Activated CD4-positive, alpha-beta T cell treated with anti-CD3 and anti-CD28 coated beads, Interleukin-2, Interleukin-6, amounts not matched to agents 100 ng/mL and 50 ng/mL, durations not matched to agents 16 hours and 8 hours (primary cell): ENCODE data around the gene PRDX2.

ENCODE experiments used
- DNase-seq: peaks from one replicate; pipeline ENCODE4 v3.0.0-alpha.2; 2020

The PRDX2 gene

DNA sequence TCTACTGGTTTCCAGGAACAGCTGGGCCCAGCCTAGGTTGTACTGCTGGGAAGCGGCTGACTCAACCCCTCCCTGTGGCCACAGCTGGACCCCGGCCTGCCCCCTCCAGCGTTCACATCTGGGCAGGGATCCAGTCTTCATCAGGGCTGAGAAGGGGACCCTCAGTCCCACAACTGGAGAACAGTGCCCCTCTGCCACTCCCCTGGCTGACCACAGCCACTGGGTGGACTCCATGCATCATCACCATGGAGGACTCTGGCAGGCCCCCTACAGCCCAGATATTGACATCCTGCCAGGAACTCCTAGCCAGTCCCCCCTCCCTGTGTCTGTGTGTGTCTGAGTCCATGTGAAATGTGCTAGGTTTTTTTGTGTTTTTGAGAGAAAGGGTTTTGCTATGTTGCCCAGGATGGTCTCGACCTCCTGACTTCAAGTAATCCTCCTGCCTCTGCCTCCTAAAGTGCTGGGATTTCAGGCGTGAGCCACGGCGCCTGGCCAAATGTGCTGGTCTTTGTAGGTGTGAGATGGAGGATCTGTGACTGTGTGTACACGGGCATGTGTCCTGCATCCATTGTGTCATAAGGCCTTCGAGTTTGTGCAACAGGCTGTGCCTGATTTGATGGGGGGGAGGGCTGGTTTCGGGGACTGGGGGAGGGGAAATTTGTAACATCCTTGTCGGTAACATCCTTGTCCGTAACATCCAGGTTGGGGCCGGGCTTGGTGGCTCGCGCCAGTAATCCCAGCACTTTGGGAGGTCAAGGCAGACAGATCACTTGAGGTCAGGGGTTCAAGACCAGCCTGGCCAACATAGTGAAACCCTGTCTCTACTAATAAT is 22.2 kb downstream of the PRDX2 start:
- DNase-seq: peak; percentile 31

DNA sequence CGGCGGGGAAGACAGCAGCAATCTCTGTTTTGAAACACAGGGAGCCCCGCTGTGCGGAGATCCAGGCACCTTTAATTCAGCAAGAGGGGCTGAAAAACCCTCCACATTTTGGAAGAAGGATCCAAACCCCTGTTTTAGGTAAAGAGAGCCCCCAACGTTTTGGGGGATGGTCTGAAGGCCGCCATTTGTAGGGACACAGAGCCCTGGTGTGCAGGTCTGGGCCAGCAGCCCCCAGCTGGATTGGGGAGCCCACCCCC is 22.8 kb downstream of the PRDX2 start:
- no peak for DNase-seq

DNA sequence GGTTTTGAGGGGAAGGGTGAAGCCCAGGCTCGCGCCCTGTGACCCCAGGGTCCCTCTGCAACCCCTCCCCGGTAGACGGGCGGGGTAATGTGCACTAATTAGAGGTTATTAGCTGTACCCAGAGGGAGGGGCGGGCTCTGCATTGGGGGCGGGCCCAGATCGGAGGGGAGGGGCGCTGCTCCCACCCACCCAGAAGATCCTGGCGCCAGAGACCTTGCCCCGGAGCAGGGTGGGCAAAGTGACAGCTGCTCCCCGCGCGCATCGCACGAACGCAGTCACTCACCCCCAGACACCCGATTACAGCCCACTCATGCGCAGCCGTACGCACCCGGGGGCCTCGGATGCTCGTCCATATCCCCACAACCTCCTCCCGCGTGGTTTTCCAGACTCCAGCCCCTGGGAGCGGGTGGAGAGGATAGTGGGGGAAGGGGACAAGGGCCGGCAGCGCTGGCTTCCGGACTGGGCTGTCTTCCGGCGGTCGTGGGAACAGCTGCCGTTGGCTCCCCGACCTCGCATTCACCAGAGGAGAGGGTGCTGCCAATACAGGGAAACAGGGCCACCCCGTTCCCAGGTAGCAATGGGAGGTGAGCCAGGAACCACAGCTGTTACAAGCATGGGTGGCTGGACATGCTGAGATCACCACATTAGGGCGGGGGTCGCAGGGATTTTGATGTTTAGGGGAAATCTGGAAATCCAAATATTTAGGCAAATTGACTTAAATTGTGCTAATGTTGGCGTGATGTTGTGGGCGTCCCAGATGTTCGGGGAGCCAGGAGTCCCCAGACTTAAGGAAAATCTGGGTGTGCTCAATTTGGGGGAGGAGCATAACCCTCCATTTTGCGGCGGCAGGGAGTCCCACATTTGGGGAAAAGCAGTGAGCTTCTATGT is 23.3 kb downstream of the PRDX2 start:
- peak; percentile 72 for DNase-seq

DNA sequence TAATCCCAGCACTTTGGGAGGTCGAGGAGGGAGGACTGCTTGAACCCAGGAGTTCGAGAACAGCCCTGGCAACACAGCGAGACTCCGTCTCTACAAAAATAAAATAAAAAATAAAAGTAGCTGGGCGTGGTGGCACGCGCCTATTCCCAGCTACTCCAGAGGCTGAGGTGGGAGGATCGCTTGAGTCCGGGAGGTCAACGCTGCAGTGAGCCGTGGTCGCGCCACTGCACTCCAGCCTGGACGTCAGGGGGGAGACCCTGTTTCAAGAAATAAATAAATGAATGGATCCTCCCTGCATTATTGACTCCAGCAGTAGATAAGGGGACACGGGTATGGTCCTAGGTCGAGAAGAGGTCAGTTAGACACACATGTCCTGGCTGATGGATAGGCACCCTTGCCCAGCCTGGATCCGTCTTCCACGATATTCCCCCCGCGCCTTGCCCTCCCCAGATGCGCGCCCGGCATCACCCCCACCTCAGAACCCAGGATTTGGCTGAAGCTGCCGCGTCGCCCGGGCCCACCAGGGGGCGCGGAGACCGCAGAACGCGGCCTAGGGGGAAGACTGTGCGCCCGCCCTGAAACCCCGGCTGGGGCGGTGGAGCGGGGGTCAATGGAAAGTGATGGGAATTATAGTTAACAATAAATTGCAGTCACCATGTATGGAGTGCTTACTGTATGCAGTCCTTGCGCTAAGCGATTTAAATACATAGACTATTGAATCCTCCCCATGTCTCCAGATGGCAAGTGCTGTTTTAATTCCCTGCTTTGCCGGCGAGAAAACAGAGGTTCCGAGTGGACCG is 24.2 kb downstream of the PRDX2 start:
- peak; percentile 91 for DNase-seq

DNA sequence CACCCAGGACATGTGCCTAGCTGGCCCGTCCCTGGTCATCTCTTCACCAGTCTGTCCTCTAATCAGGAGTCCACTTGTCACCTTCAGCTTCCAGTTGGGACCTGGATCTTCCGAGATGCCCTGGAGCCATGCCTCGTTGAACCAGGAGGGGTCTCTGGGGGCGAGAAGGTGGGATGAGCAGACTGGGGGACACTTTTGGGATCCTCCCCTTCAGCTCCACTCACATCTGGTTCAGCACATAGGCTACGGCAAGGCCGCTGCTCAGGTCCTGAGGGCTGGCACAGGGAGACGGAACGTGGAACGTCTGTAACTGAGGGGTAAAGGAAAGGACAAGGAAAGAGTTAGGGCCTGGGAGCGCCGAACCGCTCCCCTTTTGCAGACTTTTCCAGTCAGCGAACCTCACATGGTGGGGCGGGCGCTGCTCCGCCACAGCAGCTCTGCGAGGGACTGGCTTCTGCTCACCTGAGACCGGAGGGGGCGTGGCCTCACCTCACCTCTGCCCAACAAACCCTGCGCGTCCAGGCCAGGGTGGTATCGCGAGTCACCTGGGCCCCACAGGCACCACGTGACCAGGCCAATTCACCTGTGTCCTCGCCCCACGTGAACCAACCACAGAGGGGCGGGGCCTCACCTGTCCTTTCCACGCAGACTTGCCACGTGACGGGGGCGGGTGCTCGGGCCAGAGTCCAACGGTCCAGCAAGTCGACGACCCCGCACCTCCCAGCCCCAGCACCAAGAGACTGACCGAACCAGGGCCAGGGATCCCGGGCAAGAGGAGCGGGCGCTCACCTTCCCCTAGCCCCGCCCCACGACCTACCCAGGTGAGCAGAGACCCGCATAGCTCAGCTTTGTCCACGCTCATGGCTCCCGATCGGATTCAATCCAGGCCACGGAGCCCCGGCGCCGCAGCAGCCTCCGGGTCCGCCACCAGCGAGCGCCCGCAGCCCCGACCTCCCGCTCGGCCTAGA is 26.7 kb downstream of the PRDX2 start, which contains the start of gene HOOK2:
HOOK2 (minus strand) TSS at position 965 of the 968 bp plus-strand sequence; CDS start at position 862, 103 bp downstream.
- DNase-seq: peak; percentile 14

DNA sequence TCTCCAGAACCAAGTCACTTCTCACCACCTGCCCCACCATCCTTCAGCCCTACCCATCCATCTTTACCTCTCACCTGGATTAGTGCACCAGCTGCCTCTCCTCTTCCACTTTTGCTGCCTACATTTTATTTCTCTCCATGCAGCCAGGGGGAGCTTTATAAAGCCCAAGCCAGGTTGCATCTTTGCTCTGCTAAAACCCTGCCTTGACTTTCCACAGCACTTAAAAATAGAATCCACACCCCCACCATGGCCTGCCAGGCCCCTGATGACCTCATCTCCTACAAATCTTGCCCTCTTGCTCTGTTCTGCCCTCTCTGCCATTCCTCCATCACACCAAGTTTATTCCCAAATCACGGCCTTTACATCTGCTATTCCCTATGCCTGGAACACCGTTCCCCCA is 28.0 kb downstream of the PRDX2 start:
- DNase-seq: no peak

DNA sequence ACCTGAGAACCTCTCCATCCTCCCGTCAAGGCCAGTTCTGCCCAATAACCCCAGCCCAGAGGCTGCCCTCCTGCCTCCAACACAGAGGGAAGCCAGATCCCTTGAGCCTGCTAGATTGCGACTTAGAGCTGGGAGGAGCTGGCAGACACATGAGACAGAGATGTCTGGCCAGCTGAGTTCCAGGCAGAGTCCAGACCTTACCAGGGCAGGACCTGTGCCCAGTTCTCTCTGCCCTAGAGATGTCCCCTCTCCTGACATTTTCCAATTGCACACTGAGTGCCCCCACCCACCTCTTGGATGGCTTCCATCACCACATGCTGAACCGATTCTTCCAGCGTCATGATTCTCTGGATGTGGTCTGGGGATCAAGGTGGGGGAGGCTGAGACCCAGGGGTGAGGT is 29.3 kb downstream of the PRDX2 start:
- no peak for DNase-seq

DNA sequence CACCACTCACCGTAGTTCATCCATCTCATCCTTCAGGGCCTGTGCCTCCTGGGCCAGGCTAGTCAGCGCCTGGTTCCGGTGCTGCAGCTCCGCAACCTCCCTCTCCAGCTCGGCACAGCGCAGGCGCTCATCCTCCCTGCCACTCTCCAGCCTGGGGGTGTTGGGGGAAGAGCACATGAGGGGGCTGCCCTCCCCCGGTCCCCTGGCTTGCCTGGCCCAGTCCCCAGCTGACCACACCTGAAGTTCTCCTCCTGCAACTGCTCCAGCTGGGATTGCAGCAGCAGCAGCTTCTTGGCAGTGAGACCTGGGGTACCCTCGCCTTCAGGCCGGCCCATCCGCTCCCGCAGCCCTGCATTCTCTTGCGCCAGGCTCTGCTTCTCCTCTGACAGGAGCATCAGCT is 30.7 kb downstream of the PRDX2 start:
- DNase-seq: no peak

DNA sequence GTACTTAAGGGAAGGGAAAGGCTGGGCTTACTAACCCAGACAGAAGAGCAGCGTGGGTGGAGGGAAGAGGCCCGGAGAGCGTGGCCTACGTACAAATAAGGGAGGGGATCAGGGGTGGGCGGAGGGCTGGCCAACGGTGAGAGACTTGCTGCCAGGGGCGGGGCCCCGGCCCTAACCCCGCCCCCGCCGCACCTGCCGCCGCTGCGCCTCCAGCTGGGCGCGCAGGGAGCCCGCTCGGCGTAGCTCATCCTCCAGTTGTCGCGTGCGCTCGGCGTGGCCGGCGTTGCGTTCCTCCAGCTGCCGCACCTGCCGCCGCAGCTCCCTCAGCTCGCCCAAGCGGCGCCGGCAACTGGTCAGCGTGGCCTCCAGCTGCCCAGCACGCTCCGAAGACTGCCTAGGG is 31.9 kb downstream of the PRDX2 start:
- peak; percentile 72 for DNase-seq

DNA sequence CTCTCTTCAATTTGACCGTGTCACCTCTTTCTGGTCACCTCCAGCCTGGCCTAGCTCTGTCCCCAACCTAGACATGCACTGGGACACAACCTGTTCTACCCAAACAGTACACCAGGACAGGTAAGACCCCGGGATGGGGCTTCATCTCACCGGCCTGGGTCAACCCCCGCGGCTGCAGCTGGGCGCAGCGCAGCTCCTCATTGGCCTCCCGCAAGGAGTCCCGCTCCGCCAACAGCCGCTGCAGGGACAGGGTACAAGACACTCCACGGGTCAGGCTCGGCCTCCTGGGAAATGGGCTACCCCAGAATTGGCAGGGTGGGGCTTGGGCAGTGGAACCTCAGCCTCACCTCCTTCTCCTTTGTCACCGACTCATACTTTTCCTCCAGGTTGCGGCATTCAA is 33.9 kb downstream of the PRDX2 start:
- no peak for DNase-seq

DNA sequence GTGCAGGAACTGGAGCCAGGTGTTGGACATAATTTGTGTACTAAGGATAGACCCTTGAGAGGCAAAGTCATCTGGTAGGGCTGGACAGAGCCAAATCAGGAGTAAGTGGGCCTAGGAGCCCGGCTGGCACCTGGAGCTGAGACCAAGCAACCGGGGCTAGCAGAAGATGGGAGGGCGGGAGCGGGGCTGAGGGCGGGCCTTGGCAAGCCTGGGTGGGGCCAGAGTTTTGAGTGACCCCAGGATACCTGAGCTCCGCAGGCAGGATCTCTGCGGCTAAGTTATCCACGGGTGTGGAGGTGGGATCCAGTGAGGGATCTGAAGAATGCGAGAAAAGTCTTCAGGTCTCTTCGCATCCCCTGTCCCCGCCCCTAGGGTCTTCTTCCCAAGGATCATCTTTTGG is 34.5 kb downstream of the PRDX2 start:
- DNase-seq: no peak

DNA sequence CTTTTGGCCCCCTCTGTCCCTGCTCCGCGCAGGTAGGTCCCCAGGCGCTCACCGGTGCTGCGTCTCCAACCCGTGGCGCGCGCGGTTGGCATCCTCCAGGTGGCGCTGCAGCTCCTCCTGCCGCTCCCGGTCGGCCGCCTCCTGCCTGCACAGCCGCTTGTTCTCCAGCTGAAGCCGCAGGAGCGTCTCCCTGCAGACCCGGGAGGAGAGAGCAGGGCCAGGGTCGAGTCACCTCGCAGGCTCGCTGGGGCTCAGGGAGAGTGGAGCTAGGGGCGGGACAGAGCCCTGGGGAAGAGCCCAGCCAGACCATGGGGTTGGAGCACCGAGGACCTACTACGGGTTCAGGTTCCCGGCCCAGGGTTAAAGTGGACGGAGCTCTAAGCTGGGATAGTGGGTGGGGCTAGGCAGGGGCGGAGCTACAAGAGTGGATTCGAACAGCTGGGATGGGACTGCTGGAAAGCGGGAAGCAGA is 35.5 kb downstream of the PRDX2 start:
- DNase-seq: peak; percentile 77

DNA sequence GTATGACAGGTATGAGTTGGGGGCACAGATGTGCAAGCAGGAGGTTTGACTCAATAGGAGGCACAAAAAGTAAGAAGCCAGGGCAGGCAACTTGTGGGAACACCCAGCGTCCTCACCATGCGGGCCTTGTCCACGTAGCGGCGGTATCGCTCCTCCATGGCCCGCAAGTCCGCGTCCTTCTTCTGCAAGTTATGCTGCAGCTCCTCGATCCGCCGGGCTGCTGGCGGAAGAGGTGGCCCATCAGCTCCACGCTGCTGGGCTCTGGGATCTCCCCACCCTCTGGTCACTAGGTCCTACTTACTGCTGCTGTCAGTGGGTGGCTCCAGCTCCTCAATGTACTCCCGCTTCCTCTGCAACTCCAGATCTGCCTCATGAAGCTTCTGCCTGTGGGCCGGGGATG is 36.9 kb downstream of the PRDX2 start:
- DNase-seq: no peak

DNA sequence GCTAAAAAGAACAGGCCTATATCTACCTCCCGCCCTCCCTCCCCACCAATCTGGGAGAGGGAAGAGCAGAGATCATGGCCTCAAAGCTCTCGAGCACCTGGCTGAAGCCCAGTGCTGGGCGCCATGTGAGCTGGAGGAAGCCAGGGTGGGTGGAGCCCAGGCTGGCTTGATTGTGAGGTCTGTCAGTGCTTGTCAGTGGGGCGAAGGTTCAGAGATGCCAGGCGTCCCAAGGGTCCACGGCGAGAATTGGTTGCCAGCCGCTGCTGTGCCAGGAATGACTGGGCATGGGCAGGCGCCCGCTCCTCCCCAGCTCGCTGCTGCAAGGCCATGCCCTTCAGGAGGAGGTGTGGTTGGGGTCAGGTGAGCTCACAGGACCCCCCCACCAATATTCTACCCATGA is 38.5 kb downstream of the PRDX2 start:
- DNase-seq: no peak

DNA sequence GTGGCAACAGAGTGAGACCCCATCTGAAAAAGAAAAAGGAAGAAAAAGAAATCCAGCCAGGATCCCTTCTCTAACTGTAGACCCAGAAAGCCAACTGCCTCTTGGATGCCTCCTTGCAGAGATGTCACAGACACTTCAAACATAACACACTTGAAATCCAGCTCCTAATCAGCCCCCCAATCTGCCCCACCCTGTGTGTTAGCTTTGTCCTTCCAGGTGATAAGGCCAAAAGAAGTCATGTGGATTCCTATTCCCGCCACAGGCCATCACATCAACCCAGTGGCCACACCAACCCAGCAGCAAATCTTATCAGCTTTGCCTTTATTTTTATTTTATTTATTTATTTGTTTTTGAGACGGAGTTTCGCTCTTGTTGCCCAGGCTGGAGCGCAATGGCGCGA is 41.9 kb downstream of the PRDX2 start:
- no peak for DNase-seq

DNA sequence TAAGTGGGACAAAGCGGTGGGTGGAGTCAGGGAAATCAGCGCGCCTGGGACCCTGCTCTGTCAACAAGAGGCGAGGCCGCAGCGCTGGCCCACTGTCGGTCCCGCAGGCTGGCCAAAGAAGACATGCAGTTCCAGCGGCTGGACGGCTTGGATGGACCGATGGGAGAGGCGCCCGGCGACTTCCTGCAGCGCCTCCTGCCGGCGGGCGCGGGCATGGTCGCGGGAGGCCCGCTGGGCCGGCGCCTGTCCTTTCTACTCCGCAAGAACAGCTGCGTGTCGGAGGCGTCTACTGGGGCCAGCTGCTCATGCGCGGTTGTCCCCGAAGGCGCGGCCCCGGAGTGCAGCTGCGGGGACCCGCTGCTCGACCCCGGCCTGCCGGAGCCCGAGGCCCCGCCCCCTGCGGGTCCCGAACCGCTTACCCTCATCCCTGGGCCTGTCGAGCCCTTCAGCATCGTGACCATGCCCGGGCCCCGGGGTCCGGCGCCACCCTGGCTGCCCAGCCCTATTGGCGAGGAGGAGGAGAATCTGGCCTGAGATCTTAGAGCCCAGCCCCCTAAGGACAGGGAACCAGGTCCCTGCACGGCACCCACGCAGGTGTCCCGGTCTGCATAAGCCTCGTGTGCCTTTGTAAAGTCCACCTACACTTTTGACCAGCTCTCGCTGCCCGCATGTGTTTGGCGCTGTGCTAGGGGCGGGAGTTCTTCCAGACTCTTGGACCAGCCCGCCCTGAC is 43.9 kb downstream of the PRDX2 start:
- peak; percentile 75 for DNase-seq

DNA sequence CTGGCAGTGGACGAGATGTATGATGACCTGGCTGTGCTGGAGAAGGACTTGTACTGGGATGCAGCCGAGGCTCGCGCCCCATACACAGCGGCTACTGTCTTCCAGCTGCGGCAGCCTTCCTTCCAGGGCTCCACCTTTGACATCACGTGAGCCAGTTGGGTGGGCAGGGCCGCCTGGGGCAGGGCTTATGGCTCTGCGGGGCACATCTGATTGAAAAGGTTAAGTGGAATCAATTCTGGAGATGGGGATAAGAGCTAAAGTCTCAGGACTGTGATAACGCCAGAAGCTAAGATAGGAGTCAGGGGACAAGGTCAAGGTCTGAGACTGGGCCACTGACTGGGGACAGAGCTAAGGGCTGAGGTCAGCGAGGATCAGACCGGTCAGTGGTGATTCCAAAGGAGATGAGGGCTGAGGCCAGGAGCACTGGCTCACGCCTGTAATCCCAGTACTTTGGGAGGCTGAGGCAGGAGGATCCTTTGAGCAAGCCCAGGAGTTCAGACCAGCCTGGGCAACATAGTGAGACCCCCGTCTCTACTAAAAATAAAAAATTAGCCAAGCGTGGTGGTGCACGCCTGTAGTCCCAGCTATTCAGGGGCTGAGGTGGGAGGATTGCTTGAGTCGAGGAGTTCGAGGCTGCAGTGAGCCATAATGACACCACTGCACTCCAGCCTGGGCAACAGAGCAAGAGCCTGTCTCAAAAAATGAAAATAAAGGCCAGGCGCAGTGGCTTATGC is 45.3 kb downstream of the PRDX2 start:
- DNase-seq: no peak

DNA sequence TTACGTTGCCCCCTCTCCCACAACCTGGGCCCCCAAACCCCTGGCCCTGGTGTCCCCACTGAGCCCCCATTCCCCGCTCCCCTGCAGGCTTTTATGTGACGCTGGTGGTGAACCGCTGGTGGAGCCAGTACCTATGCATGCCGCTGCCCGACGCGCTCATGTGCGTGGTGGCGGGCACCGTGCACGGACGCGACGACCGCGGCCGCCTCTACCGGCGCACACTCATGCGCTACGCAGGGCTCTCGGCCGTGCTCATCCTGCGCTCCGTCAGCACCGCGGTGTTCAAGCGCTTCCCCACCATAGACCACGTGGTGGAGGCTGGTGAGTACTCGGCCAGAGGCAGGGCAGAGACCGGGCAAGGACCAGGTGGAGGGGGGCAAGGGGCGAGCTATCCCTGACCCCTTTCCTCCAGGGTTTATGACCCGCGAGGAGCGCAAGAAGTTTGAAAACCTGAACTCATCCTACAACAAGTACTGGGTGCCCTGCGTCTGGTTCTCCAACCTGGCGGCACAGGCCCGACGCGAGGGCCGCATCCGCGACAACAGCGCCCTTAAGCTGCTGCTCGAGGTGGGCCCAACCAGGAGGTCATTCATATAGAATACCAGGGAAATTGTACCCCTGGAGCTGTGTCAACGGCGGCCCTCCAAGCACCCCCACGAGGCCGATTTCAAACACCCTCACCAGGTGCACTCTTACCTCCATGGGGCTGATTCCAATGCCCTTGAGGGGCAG is 47.0 kb downstream of the PRDX2 start:
- no peak for DNase-seq

DNA sequence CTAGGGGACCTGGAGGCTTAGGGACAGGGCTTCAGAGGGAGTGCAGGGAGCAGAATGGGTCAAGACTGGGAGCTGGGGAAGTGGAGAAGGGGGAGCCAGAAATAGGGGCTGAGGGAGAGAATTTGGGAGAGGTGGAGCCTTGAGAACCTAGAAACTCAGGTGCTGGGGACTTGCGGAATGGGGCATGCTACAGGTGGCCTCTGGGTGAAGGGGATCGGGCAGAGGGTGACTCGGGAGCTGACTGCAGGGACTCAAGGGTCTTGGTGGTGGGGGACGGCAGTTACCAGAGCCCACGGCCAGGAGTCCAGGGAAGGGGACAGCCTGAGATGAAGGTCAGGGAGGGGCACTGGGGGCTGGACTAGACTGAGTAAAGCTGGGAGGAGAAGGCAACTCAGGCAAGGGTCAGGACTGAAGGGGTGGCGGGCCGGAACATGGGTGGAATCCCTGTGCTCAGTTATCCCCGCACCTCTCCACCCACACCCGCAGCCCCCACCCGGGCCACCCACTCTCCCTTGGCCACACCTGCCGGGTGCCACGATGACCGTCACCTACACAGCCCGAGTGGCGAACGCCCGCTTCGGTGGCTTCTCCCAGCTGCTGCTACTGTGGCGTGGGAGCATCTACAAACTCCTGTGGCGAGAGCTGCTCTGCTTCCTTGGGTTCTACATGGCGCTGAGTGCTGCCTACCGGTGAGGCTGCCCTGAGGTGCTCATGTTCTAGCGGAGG is 49.4 kb downstream of the PRDX2 start:
- DNase-seq: no peak
